Natural killer cell (primary cell): ENCODE data around the gene OR1K1. TPM values are rescaled to one million over a fixed set of nuclear protein-coding genes. Genes with fewer than 3 reads are reported as not detected.
A peak's percentile ranks its signal among the peaks of the same experiment; 100 is the strongest.

ENCODE experiments used
- ATAC-seq, 3 donors: fragments of 150-1000 bp in 2 of 3; fragments of 200-7000 bp in 1 of 3; cut with Tn5 transposase; 1 replicate in 1 of 3; 2 replicates in 2 of 3; pipeline ENCODE4 v1.10.0; 2021; ENCODE audit warnings: mild to moderate bottlenecking in 2 of 3, moderate library complexity in 2 of 3
- DNase-seq, 2 donors: peaks; one replicate each; pipeline versions ENCODE4 v3.0.0 to v3.0.0-alpha.2; 2013 to 2021; ENCODE audit warnings: mixed read lengths in 1 of 2
- H3K27ac ChIP-seq: one replicate; pipeline ENCODE4 v1.5.1; 2013; ENCODE audit warnings: mild to moderate bottlenecking, low read length
- H3K27me3 ChIP-seq: one replicate; pipeline ENCODE4 v1.6.1; 2013; ENCODE audit warnings: low read length; ENCODE audit not compliant: control insufficient read depth, insufficient read depth
- H3K36me3 ChIP-seq: one replicate; pipeline ENCODE4 v1.6.1; 2013; ENCODE audit warnings: low read length; ENCODE audit not compliant: control insufficient read depth, insufficient read depth
- H3K4me1 ChIP-seq: one replicate; pipeline ENCODE4 v1.6.1; 2013; ENCODE audit warnings: low read length; ENCODE audit not compliant: control insufficient read depth, insufficient read depth
- H3K4me3 ChIP-seq: one replicate; pipeline ENCODE4 v1.5.1; 2013; ENCODE audit warnings: low read length
- H3K9me3 ChIP-seq: one replicate; pipeline ENCODE4 v1.6.1; 2013; ENCODE audit warnings: low read length; ENCODE audit not compliant: control insufficient read depth, insufficient read depth
- H3K27ac Mint-ChIP-seq, 2 donors: one replicate each; pipeline ENCODE4 v1.8.0; 2022; ENCODE audit warnings: mild to moderate bottlenecking in 2 of 2, mixed read lengths in 2 of 2, moderate library complexity in 1 of 2
- H3K27me3 Mint-ChIP-seq, 2 donors: one replicate each; pipeline ENCODE4 v1.8.0; 2022; ENCODE audit warnings: low read depth in 2 of 2, mixed read lengths in 2 of 2
- H3K36me3 Mint-ChIP-seq: one replicate; pipeline ENCODE4 v1.8.0; 2022; ENCODE audit warnings: mixed read lengths
- H3K4me1 Mint-ChIP-seq, 2 donors: one replicate each; pipeline ENCODE4 v1.8.0; 2022; ENCODE audit warnings: mixed read lengths in 2 of 2
- H3K4me3 Mint-ChIP-seq: one replicate; pipeline ENCODE4 v1.8.0; 2022; ENCODE audit warnings: mild to moderate bottlenecking, moderate library complexity, mixed read lengths
- H3K9me3 Mint-ChIP-seq, 2 donors: one replicate each; pipeline ENCODE4 v1.8.0; 2022; ENCODE audit warnings: mixed read lengths in 2 of 2
- WGBS: methylation state at CpG from one replicate; pipeline ENCODE4 v1.1.7; 2013; ENCODE audit warnings: missing lambda C conversion rate; ENCODE audit not compliant: insufficient coverage; 5-methylcytosine and 5-hydroxymethylcytosine counted together
- intact Hi-C: fragments of 100-400 bp; cut with micrococcal nuclease; formaldehyde crosslinking; loops from one replicate; pipeline ENCODE4 v1.14.2; 2022
- total RNA-seq, 4 donors: library from RNA; stranded (reverse); fragments of 120-200 nt in 1 of 4; gene quantifications; one replicate each; pipeline versions ENCODE4 v1.2.3 to v1.2.4, GENCODE V29; 2013 to 2022
- TF ChIP-seq, protein P1 (sequence below): fragments of 200-600 bp; IDR thresholded peaks from one replicate; pipeline ENCODE4 v1.8.0; 2022; ENCODE audit warnings: antibody characterized with exemption

The OR1K1 gene
- total RNA-seq, 3 donors from 2014 or later (not counting 1 experiment from before 2014, with no cell fraction given) = not detected

DNA sequence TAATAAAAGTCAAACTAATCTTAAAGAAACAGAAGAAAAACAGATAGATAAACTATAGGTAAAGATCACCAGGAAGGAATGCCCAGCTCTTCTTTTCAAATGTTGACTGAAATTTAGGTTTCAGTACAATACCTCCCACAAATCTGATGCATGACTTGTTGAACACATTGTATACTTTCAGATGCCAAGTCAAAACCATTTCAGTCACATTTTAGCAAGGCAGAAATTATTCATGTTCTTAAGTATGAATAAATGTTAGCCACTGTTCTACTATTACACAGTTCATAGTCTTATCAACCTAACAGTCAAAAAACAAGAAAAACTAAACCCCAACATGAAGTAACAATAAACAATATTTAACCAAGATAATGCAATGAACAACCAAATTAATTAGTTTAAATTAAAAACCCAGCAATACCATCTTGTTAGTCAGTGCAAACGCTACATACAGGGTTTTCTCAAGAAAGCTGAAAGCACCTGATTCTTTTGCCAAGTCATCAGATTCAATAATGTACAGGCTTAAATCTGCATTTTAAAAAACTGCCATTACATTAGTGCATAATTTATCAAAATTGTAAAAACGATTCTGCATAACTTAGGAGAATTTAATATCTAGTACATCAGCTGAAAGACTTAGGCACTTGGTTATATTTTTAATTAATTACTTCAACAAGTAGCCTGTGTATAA is 48.5 kb downstream of the OR1K1 start:
- H3K36me3 ChIP-seq = peaks cover 44% of the 10 kb centered on the region
- Mint-ChIP-seq H3K4me1 (no peaks in the 10 kb centered on the region), H3K4me3 (no peak overlapping the region), H3K36me3 (no peaks in the 10 kb centered on the region), H3K27me3 (no peaks in the 10 kb centered on the region), H3K27ac (peak overlapping the region in 1 of 2 donors; percentile 24), H3K9me3 (no peaks in the 10 kb centered on the region)
- TF ChIP-seq, protein P1, sequence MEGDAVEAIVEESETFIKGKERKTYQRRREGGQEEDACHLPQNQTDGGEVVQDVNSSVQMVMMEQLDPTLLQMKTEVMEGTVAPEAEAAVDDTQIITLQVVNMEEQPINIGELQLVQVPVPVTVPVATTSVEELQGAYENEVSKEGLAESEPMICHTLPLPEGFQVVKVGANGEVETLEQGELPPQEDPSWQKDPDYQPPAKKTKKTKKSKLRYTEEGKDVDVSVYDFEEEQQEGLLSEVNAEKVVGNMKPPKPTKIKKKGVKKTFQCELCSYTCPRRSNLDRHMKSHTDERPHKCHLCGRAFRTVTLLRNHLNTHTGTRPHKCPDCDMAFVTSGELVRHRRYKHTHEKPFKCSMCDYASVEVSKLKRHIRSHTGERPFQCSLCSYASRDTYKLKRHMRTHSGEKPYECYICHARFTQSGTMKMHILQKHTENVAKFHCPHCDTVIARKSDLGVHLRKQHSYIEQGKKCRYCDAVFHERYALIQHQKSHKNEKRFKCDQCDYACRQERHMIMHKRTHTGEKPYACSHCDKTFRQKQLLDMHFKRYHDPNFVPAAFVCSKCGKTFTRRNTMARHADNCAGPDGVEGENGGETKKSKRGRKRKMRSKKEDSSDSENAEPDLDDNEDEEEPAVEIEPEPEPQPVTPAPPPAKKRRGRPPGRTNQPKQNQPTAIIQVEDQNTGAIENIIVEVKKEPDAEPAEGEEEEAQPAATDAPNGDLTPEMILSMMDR = no peak
- ATAC-seq (no peak), DNase-seq (no peak)
- no peak overlapping the region for H3K4me3 ChIP-seq
- H3K27ac ChIP-seq = no peak overlapping the region
- 100% methylated on average over 1 of the region's 2 CpGs for WGBS
- no peaks in the 10 kb centered on the region for H3K9me3 ChIP-seq
- intact Hi-C loops = no loop called here
- no peaks in the 10 kb centered on the region for H3K4me1 ChIP-seq
- no peaks in the 10 kb centered on the region for H3K27me3 ChIP-seq

Other genes with a start within 250 kb of the OR1K1 start
- gene OR1N2, start 247.0 kb upstream of the OR1K1 start, total RNA-seq = not detected
- gene OR1L8, start 216.7 kb upstream of the OR1K1 start, total RNA-seq = under 1 TPM in 1 of 3 donors, not detected in 2; 0.40 TPM
- not detected for gene OR1Q1, start 185.4 kb upstream of the OR1K1 start, total RNA-seq
- 1 to 10 TPM in 1 of 3 donors, under 1 TPM in 1, not detected in 1; 0.75 to 1.1 TPM for gene OR1B1, start 142.5 kb upstream of the OR1K1 start, total RNA-seq
- not detected for gene OR1L1, start 138.4 kb upstream of the OR1K1 start, total RNA-seq
- gene OR1L3, start 125.0 kb upstream of the OR1K1 start, total RNA-seq = not detected
- not detected for gene OR1L4, start 76.1 kb upstream of the OR1K1 start, total RNA-seq
- gene OR1L6, start 57.8 kb upstream of the OR1K1 start, total RNA-seq = not detected
- gene OR5C1, start 11.2 kb upstream of the OR1K1 start, total RNA-seq = not detected
- 10 to 100 TPM; 13.0 to 20.5 (median 17.8) TPM for gene PDCL, start 28.5 kb downstream of the OR1K1 start, total RNA-seq
- gene RC3H2, start 105.2 kb downstream of the OR1K1 start, total RNA-seq = 10 to 100 TPM; 74.0 to 78.8 (median 77.3) TPM
- 1 to 10 TPM; 4.7 to 6.6 (median 5.8) TPM for gene ZBTB6, start 113.2 kb downstream of the OR1K1 start, total RNA-seq
- gene ZBTB26, start 131.4 kb downstream of the OR1K1 start, total RNA-seq = 10 to 100 TPM in 1 of 3 donors, 1 to 10 TPM in 2; 7.8 to 12.2 (median 9.2) TPM
- 10 to 100 TPM; 37.4 to 49.2 (median 43.0) TPM for gene RABGAP1, start 140.9 kb downstream of the OR1K1 start, total RNA-seq
- gene GPR21, start 233.5 kb downstream of the OR1K1 start, total RNA-seq = 1 to 10 TPM in 1 of 3 donors, not detected in 2; 1.9 TPM